ENCODE results near the gene ADARB2. TPM values are rescaled to one million over a fixed set of nuclear protein-coding genes. Genes with fewer than 3 reads are reported as not detected.

The ADARB2 gene
- total RNA-seq, 2 donors from 2014 or later, result 8.0 to 12.2 TPM

- TF ChIP-seq POLR2A (IDR thresholded peaks at IDR 0.05), result no peak
- TF ChIP-seq CTCF (IDR thresholded peaks at IDR 0.05), result no peak
- no peaks in the 10 kb centered on the region for H3K4me1 ChIP-seq
- peaks cover 0 to 4% of the 10 kb centered on the region in 2 donors for H3K27me3 ChIP-seq
- no peak overlapping the region for H3K4me3 ChIP-seq
- H3K9me3 ChIP-seq, result no peaks in the 10 kb centered on the region
- intact Hi-C loops (cut with DNase I), result no loop called here
- no peaks in the 10 kb centered on the region for H3K36me3 ChIP-seq (replicated peaks in 1 of 2; ENCODE audit: insufficient read depth in 1 of 2, low read depth in 2 of 2)
- H3K27ac ChIP-seq, result no peak overlapping the region
- WGBS, 2 donors, result 66 to 77% methylated on average over 5 of the region's 5 CpGs
- no peak for DNase-seq
- no peak for ATAC-seq
Observed at GRCh38 chr10:1498746-1499358, 238.5 kb downstream of the ADARB2 start.

GRCh38 chr10:1495915-1496517 lies 241.3 kb downstream of the ADARB2 start:
- no peaks in the 10 kb centered on the region for H3K4me1 ChIP-seq
- H3K27ac ChIP-seq, result no peak overlapping the region
- H3K4me3 ChIP-seq, result no peak overlapping the region
- no peaks in the 10 kb centered on the region for H3K36me3 ChIP-seq (replicated peaks in 1 of 2; ENCODE audit: insufficient read depth in 1 of 2, low read depth in 2 of 2)
- H3K9me3 ChIP-seq, result no peaks in the 10 kb centered on the region
- ATAC-seq (no peak), DNase-seq (no peak)
- TF ChIP-seq POLR2A (IDR thresholded peaks at IDR 0.05) (no peak), CTCF (IDR thresholded peaks at IDR 0.05) (no peak)
- intact Hi-C loops (cut with DNase I), result no loop called here
- peaks cover 0 to 4% of the 10 kb centered on the region in 2 donors for H3K27me3 ChIP-seq
- WGBS, 2 donors, result 81 to 82% methylated on average over 5 of the region's 5 CpGs

GRCh38 chr10:1492641-1493040 lies 244.7 kb downstream of the ADARB2 start:
- no peaks in the 10 kb centered on the region for H3K36me3 ChIP-seq (replicated peaks in 1 of 2; ENCODE audit: insufficient read depth in 1 of 2, low read depth in 2 of 2)
- peaks cover 0 to 4% of the 10 kb centered on the region in 2 donors for H3K27me3 ChIP-seq
- WGBS, 2 donors, result 64 to 74% methylated on average over 9 of the region's 9 CpGs
- no peak for DNase-seq
- no peaks in the 10 kb centered on the region for H3K9me3 ChIP-seq
- TF ChIP-seq CTCF (IDR thresholded peaks at IDR 0.05) (no peak), POLR2A (IDR thresholded peaks at IDR 0.05) (no peak)
- no peak overlapping the region for H3K27ac ChIP-seq
- intact Hi-C loops (cut with DNase I), result no loop called here
- ATAC-seq, result no peak
- no peaks in the 10 kb centered on the region for H3K4me1 ChIP-seq
- H3K4me3 ChIP-seq, result no peak overlapping the region

GRCh38 chr10:1491901-1492300 lies 245.4 kb downstream of the ADARB2 start:
- Histone ChIP-seq H3K27me3 (peaks cover 0 to 4% of the 10 kb centered on the region in 2 donors), H3K4me3 (no peak overlapping the region), H3K27ac (no peak overlapping the region), H3K4me1 (no peaks in the 10 kb centered on the region), H3K36me3 (replicated peaks in 1 of 2; ENCODE audit: insufficient read depth in 1 of 2, low read depth in 2 of 2) (no peaks in the 10 kb centered on the region), H3K9me3 (no peaks in the 10 kb centered on the region)
- intact Hi-C loops (cut with DNase I), result no loop called here
- DNase-seq, result no peak
- TF ChIP-seq CTCF (IDR thresholded peaks at IDR 0.05) (no peak), POLR2A (IDR thresholded peaks at IDR 0.05) (no peak)
- whole genome bisulfite sequencing, 2 donors, result 69 to 73% methylated on average over 2 of the region's 2 CpGs
- no peak for ATAC-seq

GRCh38 chr10:1489801-1490200 lies 247.5 kb downstream of the ADARB2 start:
- no peak overlapping the region for H3K27ac ChIP-seq
- 69 to 77% methylated on average over 4 of the region's 4 CpGs for WGBS, 2 donors

More at GRCh38 chr10:1489801-1490200, 247.5 kb downstream of the ADARB2 start:
- Histone ChIP-seq H3K36me3 (replicated peaks in 1 of 2; ENCODE audit: insufficient read depth in 1 of 2, low read depth in 2 of 2) (no peaks in the 10 kb centered on the region), H3K4me1 (no peaks in the 10 kb centered on the region), H3K27me3 (peaks cover 0 to 4% of the 10 kb centered on the region in 2 donors), H3K9me3 (no peaks in the 10 kb centered on the region), H3K4me3 (no peak overlapping the region)
- intact Hi-C loops (cut with DNase I), result no loop called here
- ATAC-seq, result no peak
- no peak for DNase-seq
- no peak for TF ChIP-seq CTCF (IDR thresholded peaks at IDR 0.05)
- no peak for TF ChIP-seq POLR2A (IDR thresholded peaks at IDR 0.05)
